SH-SY5Y (cell line): ENCODE data around the gene NEGR1.

Source experiments
- GATA2 ChIP-seq: IDR thresholded peaks from 2 replicates; pipeline ENCODE4 v1.6.1; 2011; ENCODE audit warnings: mild to moderate bottlenecking, low read depth, low read length
- GATA3 ChIP-seq: IDR thresholded peaks from 2 replicates; pipeline ENCODE4 v1.6.1; 2011; ENCODE audit warnings: low read depth, mild to moderate bottlenecking, low read length, moderate library complexity

GRCh38 chr1:71817028-71817427 lies 465.3 kb downstream of the NEGR1 start:
- TF ChIP-seq GATA3 (no peak), GATA2 (no peak)
